Endothelial cell of umbilical vein (primary cell): ENCODE measurements around the gene DCDC1. TPM values are rescaled to one million over a fixed set of nuclear protein-coding genes. Genes with fewer than 3 reads are reported as not detected.

Source experiments
- BruUV-seq: library from RNA; stranded (reverse); fragments of 400-500 nt; replicated peaks from 2 replicates; lab custom pipeline; 2021; lab: Mats Ljungman, UMichigan
- CTCF ChIA-PET: fragments of 300-600, 350-600 bp; sonication (Branson Sonifier 250); formaldehyde crosslinking; loops from one replicate; lab custom pipeline; 2021; ENCODE audit warnings: antibody characterized with exemption, inconsistent platforms; lab: Charles Lee
- POLR2A ChIA-PET: fragments of 300-600, 350-600 bp; sonication (Branson Sonifier 250); formaldehyde crosslinking; loops from one replicate; lab custom pipeline; 2021; ENCODE audit warnings: antibody characterized with exemption, inconsistent platforms; lab: Charles Lee
- DNase-seq: peaks from one replicate; pipeline ENCODE4 v3.0.0-alpha.2; 2011; ENCODE audit warnings: low read depth, low spot score
- FAIRE-seq: peaks from 2 replicates; lab custom pipeline; 2011; peaks lifted over from hg19 to GRCh38; lab: Jason Lieb, UNC
- H2AFZ ChIP-seq: 2 replicates; pipeline ENCODE4 v1.6.0; 2012; ENCODE audit warnings: low read depth, low read length, control low read depth, inconsistent platforms
- H3K27ac ChIP-seq: 2 replicates; pipeline ENCODE4 v1.5.1; 2011; ENCODE audit warnings: low read depth, mild to moderate bottlenecking, control low read depth, low read length, moderate library complexity; ENCODE audit not compliant: insufficient read depth
- H3K27me3 ChIP-seq, 2 experiments: 2 replicates each; pipeline versions ENCODE4 v1.6.0 to v1.6.1; 2011; ENCODE audit warnings: low read length in 2 of 2, mixed read lengths in 1 of 2; ENCODE audit not compliant: control insufficient read depth in 2 of 2, insufficient read depth in 2 of 2
- H3K36me3 ChIP-seq, 2 experiments: 2 replicates in 1 of 2; 3 replicates in 1 of 2; pipeline ENCODE4 v1.5.1; 2011; ENCODE audit warnings: low read length in 2 of 2, mild to moderate bottlenecking in 1 of 2, moderate library complexity in 1 of 2; ENCODE audit not compliant: control insufficient read depth in 2 of 2, insufficient read depth in 2 of 2; ENCODE audit errors: extremely low read depth in 1 of 2
- H3K4me1 ChIP-seq: 3 replicates; pipeline ENCODE4 v1.5.1; 2011; ENCODE audit warnings: mild to moderate bottlenecking, low read length; ENCODE audit not compliant: control insufficient read depth, insufficient read depth; ENCODE audit errors: extremely low read depth
- H3K4me2 ChIP-seq: 2 replicates; pipeline ENCODE4 v1.6.1; 2011; ENCODE audit warnings: low read length, control low read depth, mixed read lengths; ENCODE audit not compliant: insufficient read depth
- H3K4me3 ChIP-seq, 3 experiments: fragments of 200-600 bp in 1 of 3; sonication (generic), shearing (Covaris generic) in 1 of 3; replicated peaks in 1 of 3; 2 replicates each; pipeline ENCODE4 v1.5.1; 2011 to 2016; ENCODE audit warnings: control low read depth in 3 of 3, low read length in 3 of 3, mild to moderate bottlenecking in 2 of 3, inconsistent platforms in 1 of 3, low read depth in 1 of 3, moderate library complexity in 1 of 3; ENCODE audit not compliant: insufficient read depth in 1 of 3
- H3K79me2 ChIP-seq: 2 replicates; pipeline ENCODE4 v1.6.0; 2012; ENCODE audit warnings: low read length, inconsistent platforms; ENCODE audit not compliant: control insufficient read depth, insufficient read depth
- H3K9ac ChIP-seq: replicated peaks from 2 replicates; pipeline ENCODE3; 2011; ENCODE audit warnings: low read length, control low read depth; ENCODE audit not compliant: insufficient read depth; ENCODE audit errors: extremely low read depth
- H3K9me1 ChIP-seq: replicated peaks from 3 replicates; pipeline ENCODE4 v1.6.0; 2011; ENCODE audit warnings: mild to moderate bottlenecking, low read length; ENCODE audit not compliant: control insufficient read depth, insufficient read depth; ENCODE audit errors: extremely low read depth
- H3K9me3 ChIP-seq: replicated peaks from 2 replicates; pipeline ENCODE4 v1.5.1; 2012; ENCODE audit warnings: low read length, inconsistent platforms; ENCODE audit not compliant: control insufficient read depth, insufficient read depth
- H4K20me1 ChIP-seq: replicated peaks from 2 replicates; pipeline ENCODE3; 2011; ENCODE audit warnings: mild to moderate bottlenecking, low read length; ENCODE audit not compliant: control insufficient read depth, insufficient read depth; ENCODE audit errors: extremely low read depth
- CTCF ChIP-seq, 2 donors: IDR thresholded peaks; 1 replicate in 1 of 2; 2 replicates in 1 of 2; pipeline ENCODE4 v1.5.1; 2011; ENCODE audit warnings: low read length in 2 of 2, mild to moderate bottlenecking in 2 of 2, moderate library complexity in 2 of 2, control low read depth in 1 of 2, inconsistent platforms in 1 of 2, low read depth in 1 of 2; ENCODE audit not compliant: insufficient read depth in 1 of 2; ENCODE audit errors: extremely low read depth in 1 of 2
- EZH2 ChIP-seq: IDR thresholded peaks from 2 replicates; pipeline ENCODE4 v1.6.1; 2012; ENCODE audit warnings: borderline replicate concordance, low read depth, mild to moderate bottlenecking, moderate library complexity, low read length, inconsistent platforms; ENCODE audit not compliant: severe bottlenecking
- FOS ChIP-seq: IDR thresholded peaks from 2 replicates; pipeline ENCODE4 v1.6.1; 2011; ENCODE audit warnings: mild to moderate bottlenecking, low read length, moderate library complexity, borderline replicate concordance; ENCODE audit not compliant: insufficient read depth
- GATA2 ChIP-seq: IDR thresholded peaks from 2 replicates; pipeline ENCODE4 v1.7.0; 2011; ENCODE audit warnings: low read depth, mild to moderate bottlenecking, moderate library complexity, mixed read lengths, low read length; ENCODE audit not compliant: insufficient read length, insufficient read depth
- JUN ChIP-seq: IDR thresholded peaks from 2 replicates; pipeline ENCODE4 v1.6.1; 2011; ENCODE audit warnings: borderline replicate concordance, low read depth; ENCODE audit not compliant: insufficient read length, insufficient read depth
- MAX ChIP-seq: IDR thresholded peaks from 2 replicates; pipeline ENCODE4 v1.6.1; 2011; ENCODE audit not compliant: insufficient read depth, insufficient read length
- MYC ChIP-seq: IDR thresholded peaks from one replicate; pipeline ENCODE4 v1.6.1; 2011; ENCODE audit warnings: mild to moderate bottlenecking, low read depth, low read length
- POLR2A ChIP-seq: IDR thresholded peaks from 2 replicates; pipeline ENCODE4 v1.6.1; 2012; ENCODE audit warnings: low read depth, mild to moderate bottlenecking, control low read depth, low read length
- POLR2AphosphoS5 ChIP-seq: IDR thresholded peaks from 2 replicates; pipeline ENCODE4 v1.6.1; 2012; ENCODE audit warnings: low read depth, mild to moderate bottlenecking, control low read depth, low read length, moderate library complexity; ENCODE audit not compliant: insufficient read depth
- dilution Hi-C: fragments of 300-500 bp; cut with MboI; formaldehyde crosslinking; loops from one replicate; pipeline ENCODE4 v1.15.0; 2019; ENCODE audit warnings: low sequenced_read_pairs; ENCODE audit not compliant: extremely low pct_ligation_motif_present
- intact Hi-C: fragments of 100-400 bp; cut with micrococcal nuclease; formaldehyde crosslinking; loops from one replicate; pipeline ENCODE4 v1.10.0; 2022
- polyA plus RNA-seq, 4 experiments: library from polyadenylated mRNA; depleted of rRNA in 3 of 4; stranded (reverse) in 3 of 4; unstranded in 1 of 4; fragments of >200 nt; gene quantifications; 2 replicates each; pipeline versions ENCODE4 v1.2.1 to v1.2.3, GENCODE V29; 2011 to 2012; ENCODE audit warnings: missing spikeins in 1 of 4
- total RNA-seq: library from RNA; stranded (reverse); gene quantifications from 2 replicates; pipeline ENCODE4 v1.2.3, GENCODE V29; 2021

Gene DCDC1
- total and polyA plus RNA-seq, 2 donors (not counting 3 experiments of a cell fraction or from before 2014, with no cell fraction given) = 0.04 TPM; not detected in 1

- POLR2A ChIA-PET = no interaction called here
- intact Hi-C loops = no loop called here
- no peaks in the 10 kb centered on the region for H4K20me1 ChIP-seq
- DNase-seq (no peak), FAIRE-seq (no peak)
- no peaks in the 10 kb centered on the region for H3K9me1 ChIP-seq
- no peak overlapping the region for H3K4me2 ChIP-seq
- BruUV-seq = no TSS peak
- no peaks in the 10 kb centered on the region for H3K4me1 ChIP-seq
- no peak for TF ChIP-seq FOS
- TF ChIP-seq CTCF (IDR thresholded peaks at IDR 0.05; ENCODE audit: extremely low read depth in 1 of 2, insufficient read depth in 1 of 2, low read depth in 1 of 2, low read length in 2 of 2) = no peak
- CTCF ChIA-PET = interaction anchor here (1.2 kb wide), 1 partner anchor 711 kb away, joined by 3 read pairs; no protein-coding TSS in a partner anchor
- H3K79me2 ChIP-seq = no peaks in the 10 kb centered on the region
- no peaks in the 10 kb centered on the region for H3K9me3 ChIP-seq
- dilution Hi-C loops = no loop called here
- no peak overlapping the region for H3K9ac ChIP-seq
- no peak overlapping the region for H3K27ac ChIP-seq
- H3K27me3 ChIP-seq = peaks cover 0 to 3% of the 10 kb centered on the region in 2 experiments
- H2AFZ ChIP-seq = no peak overlapping the region
- no peaks in the 10 kb centered on the region for H3K36me3 ChIP-seq
- H3K4me3 ChIP-seq = no peak overlapping the region
These were observed 122.2 kb downstream of the DCDC1 start for GRCh38 chr11:31247321-31247720.

GRCh38 chr11:31246451-31247165, 122.9 kb downstream of the DCDC1 start:
- no peak overlapping the region for H2AFZ ChIP-seq
- H3K27me3 ChIP-seq = peaks cover 0 to 3% of the 10 kb centered on the region in 2 experiments
- TF ChIP-seq FOS (no peak), EZH2 (no peak), MAX (no peak), JUN (no peak), MYC (no peak), CTCF (IDR thresholded peaks at IDR 0.05; ENCODE audit: extremely low read depth in 1 of 2, insufficient read depth in 1 of 2, low read depth in 1 of 2, low read length in 2 of 2) (no peak), POLR2A (no peak), POLR2AphosphoS5 (no peak), GATA2 (no peak)
- no peak overlapping the region for H3K9ac ChIP-seq
- DNase-seq (no peak), FAIRE-seq (no peak)
- no peak overlapping the region for H3K27ac ChIP-seq
- no peaks in the 10 kb centered on the region for H3K9me3 ChIP-seq
- H3K79me2 ChIP-seq = no peaks in the 10 kb centered on the region
- no peak overlapping the region for H3K4me3 ChIP-seq
- POLR2A ChIA-PET = no interaction called here
- H4K20me1 ChIP-seq = no peaks in the 10 kb centered on the region
- BruUV-seq = no TSS peak
- H3K36me3 ChIP-seq = no peaks in the 10 kb centered on the region
- intact Hi-C loops = no loop called here
- dilution Hi-C loops = no loop called here
- no peaks in the 10 kb centered on the region for H3K4me1 ChIP-seq
- CTCF ChIA-PET = interaction anchor here (0.8 to 1.4 kb wide), 4 partner anchors 8 to 712 kb away, joined by 3 to 4 read pairs (median 3); no protein-coding TSS in a partner anchor
- H3K4me2 ChIP-seq = no peak overlapping the region
- H3K9me1 ChIP-seq = no peaks in the 10 kb centered on the region
